Measurements from ENCODE around the gene CLTRN. TPM values are rescaled to one million over a fixed set of nuclear protein-coding genes. Genes with fewer than 3 reads are reported as not detected.

Gene CLTRN
- total RNA-seq, 1 donor from 2014 or later = 0.24 TPM

DNA sequence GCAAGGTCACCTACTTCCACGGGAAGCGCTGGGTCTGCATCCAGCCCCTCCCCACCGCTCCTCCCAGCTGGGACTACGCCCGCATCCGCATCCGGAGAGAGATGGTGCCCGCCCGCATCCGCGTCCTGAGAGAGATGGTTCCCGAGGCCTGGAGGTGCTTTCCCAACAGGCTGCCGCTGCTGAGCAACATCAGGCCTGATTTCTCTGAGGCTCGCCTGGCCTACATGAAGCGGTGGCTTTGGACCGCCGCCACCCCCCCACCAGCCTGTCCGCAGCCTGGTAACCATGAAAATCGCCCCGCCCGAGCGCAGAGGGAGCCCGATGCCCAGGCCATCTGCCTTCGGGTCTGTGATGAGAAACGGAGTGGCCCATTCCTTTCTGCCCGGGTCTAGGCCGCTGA, 18.1 kb downstream of the CLTRN start:
- no peak overlapping the region for H3K4me3 Mint-ChIP-seq
- no peak for DNase-seq
- intact Hi-C loops (cut with micrococcal nuclease) = no loop called here
- H3K4me1 Mint-ChIP-seq = no peaks in the 10 kb centered on the region
- H3K9me3 Mint-ChIP-seq = no peaks in the 10 kb centered on the region
- no peaks in the 10 kb centered on the region for H3K27me3 Mint-ChIP-seq
- CTCF ChIA-PET = no interaction called here
- no peak for ATAC-seq (ENCODE audit: low read depth)
- H3K27ac Mint-ChIP-seq = no peak overlapping the region
- no peaks in the 10 kb centered on the region for H3K36me3 Mint-ChIP-seq (ENCODE audit: low read depth)
- POLR2A ChIA-PET = no interaction called here
- TF ChIP-seq, protein P1, sequence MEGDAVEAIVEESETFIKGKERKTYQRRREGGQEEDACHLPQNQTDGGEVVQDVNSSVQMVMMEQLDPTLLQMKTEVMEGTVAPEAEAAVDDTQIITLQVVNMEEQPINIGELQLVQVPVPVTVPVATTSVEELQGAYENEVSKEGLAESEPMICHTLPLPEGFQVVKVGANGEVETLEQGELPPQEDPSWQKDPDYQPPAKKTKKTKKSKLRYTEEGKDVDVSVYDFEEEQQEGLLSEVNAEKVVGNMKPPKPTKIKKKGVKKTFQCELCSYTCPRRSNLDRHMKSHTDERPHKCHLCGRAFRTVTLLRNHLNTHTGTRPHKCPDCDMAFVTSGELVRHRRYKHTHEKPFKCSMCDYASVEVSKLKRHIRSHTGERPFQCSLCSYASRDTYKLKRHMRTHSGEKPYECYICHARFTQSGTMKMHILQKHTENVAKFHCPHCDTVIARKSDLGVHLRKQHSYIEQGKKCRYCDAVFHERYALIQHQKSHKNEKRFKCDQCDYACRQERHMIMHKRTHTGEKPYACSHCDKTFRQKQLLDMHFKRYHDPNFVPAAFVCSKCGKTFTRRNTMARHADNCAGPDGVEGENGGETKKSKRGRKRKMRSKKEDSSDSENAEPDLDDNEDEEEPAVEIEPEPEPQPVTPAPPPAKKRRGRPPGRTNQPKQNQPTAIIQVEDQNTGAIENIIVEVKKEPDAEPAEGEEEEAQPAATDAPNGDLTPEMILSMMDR (IDR thresholded peaks at IDR 0.05) = no peak

- no peak for DNase-seq
- TF ChIP-seq, protein P1 (IDR thresholded peaks at IDR 0.05) = no peak
- intact Hi-C loops (cut with micrococcal nuclease) = no loop called here
- no peaks in the 10 kb centered on the region for H3K9me3 Mint-ChIP-seq
- H3K27me3 Mint-ChIP-seq = no peaks in the 10 kb centered on the region
- H3K27ac Mint-ChIP-seq = no peak overlapping the region
- H3K4me3 Mint-ChIP-seq = no peak overlapping the region
- H3K36me3 Mint-ChIP-seq (ENCODE audit: low read depth) = no peaks in the 10 kb centered on the region
- POLR2A ChIA-PET = no interaction called here
- CTCF ChIA-PET = no interaction called here
- no peaks in the 10 kb centered on the region for H3K4me1 Mint-ChIP-seq
- no peak for ATAC-seq (ENCODE audit: low read depth)
Observed at GRCh38 chrX:15646031-15646430, 18.6 kb downstream of the CLTRN start.

DNA sequence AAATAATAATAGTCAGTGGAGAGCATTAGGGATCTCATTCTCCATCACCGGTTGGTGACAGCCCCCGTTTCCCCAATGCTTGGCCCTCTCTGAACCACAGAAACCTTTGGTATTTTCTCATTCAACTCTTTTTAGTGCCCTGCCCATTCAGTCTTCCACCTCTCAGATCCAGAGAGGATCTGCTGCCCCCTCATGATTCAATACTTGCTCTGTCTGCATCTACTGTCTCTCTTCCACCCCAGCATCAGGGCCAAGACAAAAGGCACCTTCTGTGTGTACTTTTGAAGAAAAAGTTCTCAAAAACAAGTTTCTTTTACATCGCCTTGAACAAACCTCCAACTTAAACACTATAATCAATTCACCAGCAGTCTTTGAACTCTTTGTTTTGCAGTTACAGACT, 19.3 kb downstream of the CLTRN start:
- no peaks in the 10 kb centered on the region for H3K4me1 Mint-ChIP-seq
- no peak overlapping the region for H3K27ac Mint-ChIP-seq
- TF ChIP-seq, protein P1 (IDR thresholded peaks at IDR 0.05) = no peak
- ATAC-seq (ENCODE audit: low read depth) = no peak
- no peaks in the 10 kb centered on the region for H3K9me3 Mint-ChIP-seq
- intact Hi-C loops (cut with micrococcal nuclease) = no loop called here
- ChIA-PET CTCF (no interaction called here), POLR2A (no interaction called here)
- no peaks in the 10 kb centered on the region for H3K36me3 Mint-ChIP-seq (ENCODE audit: low read depth)
- no peak overlapping the region for H3K4me3 Mint-ChIP-seq
- no peak for DNase-seq
- no peaks in the 10 kb centered on the region for H3K27me3 Mint-ChIP-seq

DNA sequence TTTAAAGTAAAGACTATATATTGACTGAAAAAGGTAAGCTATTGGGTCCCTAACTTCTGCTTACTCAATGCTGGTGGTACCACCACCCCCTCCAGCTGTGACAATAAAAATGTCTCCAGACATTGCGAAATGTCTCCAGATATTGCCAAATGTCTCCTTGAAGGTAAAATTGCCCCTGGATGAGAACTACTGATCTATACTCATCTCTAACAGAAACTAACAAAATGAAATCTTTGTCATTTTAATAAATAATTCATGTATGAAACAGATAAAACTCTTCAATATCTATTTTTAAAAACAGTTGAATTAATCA, 20.1 kb downstream of the CLTRN start:
- DNase-seq = no peak
- no peaks in the 10 kb centered on the region for H3K4me1 Mint-ChIP-seq
- H3K9me3 Mint-ChIP-seq = no peaks in the 10 kb centered on the region
- ChIA-PET POLR2A (no interaction called here), CTCF (no interaction called here)
- intact Hi-C loops (cut with micrococcal nuclease) = no loop called here
- no peaks in the 10 kb centered on the region for H3K36me3 Mint-ChIP-seq (ENCODE audit: low read depth)
- no peak for ATAC-seq (ENCODE audit: low read depth)
- no peak overlapping the region for H3K4me3 Mint-ChIP-seq
- no peaks in the 10 kb centered on the region for H3K27me3 Mint-ChIP-seq
- TF ChIP-seq, protein P1 (IDR thresholded peaks at IDR 0.05) = no peak
- no peak overlapping the region for H3K27ac Mint-ChIP-seq

DNA sequence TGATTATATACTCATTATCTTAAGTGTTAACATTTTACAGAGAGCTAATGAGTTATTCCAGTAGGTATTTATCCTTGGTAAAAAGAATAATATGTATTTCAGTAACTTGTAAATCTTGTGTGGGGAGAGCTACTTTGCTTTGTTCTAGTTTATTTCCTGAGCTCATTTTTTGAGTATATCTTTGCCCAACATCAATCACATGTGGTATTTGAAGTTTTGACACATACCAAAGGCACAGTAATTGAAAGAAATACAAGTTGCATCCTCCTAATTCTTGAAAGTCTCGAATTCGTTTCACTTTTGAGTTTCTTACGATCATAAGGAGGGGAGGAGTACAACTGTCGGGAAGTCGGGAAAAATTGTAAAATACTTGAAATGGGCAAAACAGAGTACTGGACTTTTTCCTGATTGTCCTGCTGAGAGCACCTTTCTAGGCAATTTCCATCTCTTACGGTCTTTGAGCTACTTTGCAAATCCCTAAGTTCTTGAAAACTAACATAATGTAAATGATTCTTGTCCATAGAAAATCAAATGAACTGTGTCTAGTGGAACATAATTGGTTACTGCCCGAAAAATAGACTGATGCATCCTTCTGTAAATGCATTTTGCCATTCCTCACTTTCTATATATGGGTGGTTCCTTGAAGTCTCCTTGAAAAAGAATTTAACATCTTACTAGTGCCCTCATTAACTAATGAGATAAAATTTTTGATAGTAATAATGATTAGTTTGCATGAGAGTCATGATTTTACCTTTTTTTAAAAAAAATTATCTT, 20.6 kb downstream of the CLTRN start:
- no peak for ATAC-seq (ENCODE audit: low read depth)
- no peak overlapping the region for H3K27ac Mint-ChIP-seq
- no peaks in the 10 kb centered on the region for H3K4me1 Mint-ChIP-seq
- no peaks in the 10 kb centered on the region for H3K9me3 Mint-ChIP-seq
- no peak overlapping the region for H3K4me3 Mint-ChIP-seq
- no peak for DNase-seq
- POLR2A ChIA-PET = no interaction called here
- TF ChIP-seq, protein P1 (IDR thresholded peaks at IDR 0.05) = no peak
- H3K36me3 Mint-ChIP-seq (ENCODE audit: low read depth) = no peaks in the 10 kb centered on the region
- CTCF ChIA-PET = no interaction called here
- H3K27me3 Mint-ChIP-seq = no peaks in the 10 kb centered on the region
- intact Hi-C loops (cut with micrococcal nuclease) = no loop called here

Data from activated B cell treated with CpG ODN at 0.5 μM for 24 hours (primary cell).